HCT116 (cell line): Measurements from ENCODE around the gene STX1B.

Experiments
- CBX3 ChIP-seq: IDR thresholded peaks from 2 replicates; pipeline ENCODE4 v1.6.1; 2012; ENCODE audit warnings: low read depth
- CEBPB ChIP-seq: IDR thresholded peaks from 2 replicates; pipeline ENCODE4 v1.6.1; 2012; ENCODE audit warnings: low read depth
- EZH2 ChIP-seq: fragments of 200-600 bp; sonication (generic); IDR thresholded peaks from 2 replicates; pipeline ENCODE4 v1.6.1; 2017; ENCODE audit warnings: antibody characterized with exemption, mixed run types
- FOSL1 ChIP-seq: IDR thresholded peaks from 2 replicates; pipeline ENCODE4 v1.6.1; 2012; ENCODE audit warnings: low read depth
- POLR2A ChIP-seq: IDR thresholded peaks from 2 replicates; pipeline ENCODE4 v1.7.0; 2011; ENCODE audit warnings: borderline replicate concordance; ENCODE audit not compliant: insufficient read depth, insufficient read length; ENCODE audit errors: extremely low read depth
- POLR2AphosphoS5 ChIP-seq: IDR thresholded peaks from 2 replicates; pipeline ENCODE4 v1.6.1; 2011; ENCODE audit warnings: mild to moderate bottlenecking, low read depth, low read length, moderate library complexity
- TCF7L2 ChIP-seq: IDR thresholded peaks from 2 replicates; pipeline ENCODE4 v1.7.0; 2011; ENCODE audit warnings: borderline replicate concordance, inconsistent platforms; ENCODE audit not compliant: insufficient read depth, insufficient read length; ENCODE audit errors: extremely low read depth
- TF ChIP-seq, protein P1 (sequence below), 3 experiments: fragments of 200-600 bp in 1 of 3; sonication (generic) in 1 of 3; IDR thresholded peaks in 2 of 3; conservative IDR thresholded peaks in 1 of 3; 2 replicates each; pipeline ENCODE4 v1.5.1; 2012 to 2017; ENCODE audit warnings: low read depth in 2 of 3, low read length in 2 of 3, antibody characterized with exemption in 1 of 3, borderline replicate concordance in 1 of 3, control low read depth in 1 of 3, mild to moderate bottlenecking in 1 of 3, mixed read lengths in 1 of 3, mixed run types in 1 of 3, moderate library complexity in 1 of 3; ENCODE audit not compliant: insufficient read depth in 1 of 3
- TF ChIP-seq, protein P2 (sequence below): IDR thresholded peaks from 2 replicates; pipeline ENCODE4 v1.6.1; 2012
- TF ChIP-seq, protein P3 (sequence below): IDR thresholded peaks from 2 replicates; pipeline ENCODE4 v1.6.1; 2012; ENCODE audit warnings: low read depth
- TF ChIP-seq, protein P4 (sequence below): IDR thresholded peaks from 2 replicates; pipeline ENCODE4 v1.6.1; 2011; ENCODE audit warnings: mild to moderate bottlenecking, low read length, moderate library complexity; ENCODE audit not compliant: insufficient replicate concordance; ENCODE audit errors: extremely low read depth

DNA sequence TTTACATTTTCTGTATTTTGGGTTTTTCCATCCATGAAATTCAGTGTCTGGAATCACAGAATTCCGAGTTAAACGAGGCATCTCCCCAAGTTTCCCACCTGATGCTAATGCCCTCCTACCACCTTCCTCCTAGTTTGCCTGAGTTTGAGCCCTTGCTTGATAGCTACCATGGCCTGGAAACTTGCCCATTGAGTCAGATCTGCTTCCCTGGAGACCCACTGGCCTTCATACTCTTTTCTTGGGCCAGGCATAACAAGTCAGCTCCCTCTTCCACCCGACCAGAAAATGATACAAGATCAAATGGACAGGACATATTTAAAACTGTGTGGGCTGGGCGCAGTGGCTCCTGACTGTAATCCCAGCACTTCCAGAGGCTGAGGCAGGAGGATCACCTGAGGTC, 42.6 kb downstream of the STX1B start:
- TF ChIP-seq EZH2 (no peak), POLR2A (no peak), CEBPB (no peak), FOSL1 (no peak), TCF7L2 (no peak), CBX3 (no peak), POLR2AphosphoS5 (no peak)
- TF ChIP-seq, protein P1, sequence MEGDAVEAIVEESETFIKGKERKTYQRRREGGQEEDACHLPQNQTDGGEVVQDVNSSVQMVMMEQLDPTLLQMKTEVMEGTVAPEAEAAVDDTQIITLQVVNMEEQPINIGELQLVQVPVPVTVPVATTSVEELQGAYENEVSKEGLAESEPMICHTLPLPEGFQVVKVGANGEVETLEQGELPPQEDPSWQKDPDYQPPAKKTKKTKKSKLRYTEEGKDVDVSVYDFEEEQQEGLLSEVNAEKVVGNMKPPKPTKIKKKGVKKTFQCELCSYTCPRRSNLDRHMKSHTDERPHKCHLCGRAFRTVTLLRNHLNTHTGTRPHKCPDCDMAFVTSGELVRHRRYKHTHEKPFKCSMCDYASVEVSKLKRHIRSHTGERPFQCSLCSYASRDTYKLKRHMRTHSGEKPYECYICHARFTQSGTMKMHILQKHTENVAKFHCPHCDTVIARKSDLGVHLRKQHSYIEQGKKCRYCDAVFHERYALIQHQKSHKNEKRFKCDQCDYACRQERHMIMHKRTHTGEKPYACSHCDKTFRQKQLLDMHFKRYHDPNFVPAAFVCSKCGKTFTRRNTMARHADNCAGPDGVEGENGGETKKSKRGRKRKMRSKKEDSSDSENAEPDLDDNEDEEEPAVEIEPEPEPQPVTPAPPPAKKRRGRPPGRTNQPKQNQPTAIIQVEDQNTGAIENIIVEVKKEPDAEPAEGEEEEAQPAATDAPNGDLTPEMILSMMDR (IDR thresholded peaks at IDR 0.05 in 2 of 3, conservative IDR thresholded peaks at IDR 0.05 in 1 of 3; ENCODE audit: borderline replicate concordance in 1 of 3, insufficient read depth in 1 of 3, low read depth in 2 of 3, low read length in 2 of 3) = no peak
- TF ChIP-seq, protein P2, sequence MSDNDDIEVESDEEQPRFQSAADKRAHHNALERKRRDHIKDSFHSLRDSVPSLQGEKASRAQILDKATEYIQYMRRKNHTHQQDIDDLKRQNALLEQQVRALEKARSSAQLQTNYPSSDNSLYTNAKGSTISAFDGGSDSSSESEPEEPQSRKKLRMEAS = no peak
- TF ChIP-seq, protein P3, sequence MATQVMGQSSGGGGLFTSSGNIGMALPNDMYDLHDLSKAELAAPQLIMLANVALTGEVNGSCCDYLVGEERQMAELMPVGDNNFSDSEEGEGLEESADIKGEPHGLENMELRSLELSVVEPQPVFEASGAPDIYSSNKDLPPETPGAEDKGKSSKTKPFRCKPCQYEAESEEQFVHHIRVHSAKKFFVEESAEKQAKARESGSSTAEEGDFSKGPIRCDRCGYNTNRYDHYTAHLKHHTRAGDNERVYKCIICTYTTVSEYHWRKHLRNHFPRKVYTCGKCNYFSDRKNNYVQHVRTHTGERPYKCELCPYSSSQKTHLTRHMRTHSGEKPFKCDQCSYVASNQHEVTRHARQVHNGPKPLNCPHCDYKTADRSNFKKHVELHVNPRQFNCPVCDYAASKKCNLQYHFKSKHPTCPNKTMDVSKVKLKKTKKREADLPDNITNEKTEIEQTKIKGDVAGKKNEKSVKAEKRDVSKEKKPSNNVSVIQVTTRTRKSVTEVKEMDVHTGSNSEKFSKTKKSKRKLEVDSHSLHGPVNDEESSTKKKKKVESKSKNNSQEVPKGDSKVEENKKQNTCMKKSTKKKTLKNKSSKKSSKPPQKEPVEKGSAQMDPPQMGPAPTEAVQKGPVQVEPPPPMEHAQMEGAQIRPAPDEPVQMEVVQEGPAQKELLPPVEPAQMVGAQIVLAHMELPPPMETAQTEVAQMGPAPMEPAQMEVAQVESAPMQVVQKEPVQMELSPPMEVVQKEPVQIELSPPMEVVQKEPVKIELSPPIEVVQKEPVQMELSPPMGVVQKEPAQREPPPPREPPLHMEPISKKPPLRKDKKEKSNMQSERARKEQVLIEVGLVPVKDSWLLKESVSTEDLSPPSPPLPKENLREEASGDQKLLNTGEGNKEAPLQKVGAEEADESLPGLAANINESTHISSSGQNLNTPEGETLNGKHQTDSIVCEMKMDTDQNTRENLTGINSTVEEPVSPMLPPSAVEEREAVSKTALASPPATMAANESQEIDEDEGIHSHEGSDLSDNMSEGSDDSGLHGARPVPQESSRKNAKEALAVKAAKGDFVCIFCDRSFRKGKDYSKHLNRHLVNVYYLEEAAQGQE = no peak
- TF ChIP-seq, protein P4, sequence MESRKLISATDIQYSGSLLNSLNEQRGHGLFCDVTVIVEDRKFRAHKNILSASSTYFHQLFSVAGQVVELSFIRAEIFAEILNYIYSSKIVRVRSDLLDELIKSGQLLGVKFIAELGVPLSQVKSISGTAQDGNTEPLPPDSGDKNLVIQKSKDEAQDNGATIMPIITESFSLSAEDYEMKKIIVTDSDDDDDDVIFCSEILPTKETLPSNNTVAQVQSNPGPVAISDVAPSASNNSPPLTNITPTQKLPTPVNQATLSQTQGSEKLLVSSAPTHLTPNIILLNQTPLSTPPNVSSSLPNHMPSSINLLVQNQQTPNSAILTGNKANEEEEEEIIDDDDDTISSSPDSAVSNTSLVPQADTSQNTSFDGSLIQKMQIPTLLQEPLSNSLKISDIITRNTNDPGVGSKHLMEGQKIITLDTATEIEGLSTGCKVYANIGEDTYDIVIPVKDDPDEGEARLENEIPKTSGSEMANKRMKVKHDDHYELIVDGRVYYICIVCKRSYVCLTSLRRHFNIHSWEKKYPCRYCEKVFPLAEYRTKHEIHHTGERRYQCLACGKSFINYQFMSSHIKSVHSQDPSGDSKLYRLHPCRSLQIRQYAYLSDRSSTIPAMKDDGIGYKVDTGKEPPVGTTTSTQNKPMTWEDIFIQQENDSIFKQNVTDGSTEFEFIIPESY = no peak
